Duodenal mucosa (tissue), 2 donors: ENCODE data around the gene GPC3.
"Not testable (repeated sequence)": the region's sequence is repeated elsewhere in the genome, so short reads cannot be mapped to it uniquely, and the experiment has no call there.

ENCODE experiments used
- H3K27ac ChIP-seq: one replicate; pipeline ENCODE4 v1.7.0; 2013; ENCODE audit warnings: low read depth, low read length
- H3K27me3 ChIP-seq, 2 donors: one replicate each; pipeline ENCODE4 v1.7.0; 2013; ENCODE audit warnings: low read length in 2 of 2, control low read depth in 1 of 2; ENCODE audit not compliant: insufficient read depth in 2 of 2, control insufficient read depth in 1 of 2
- H3K36me3 ChIP-seq, 2 donors: one replicate each; pipeline ENCODE4 v1.7.0; 2013; ENCODE audit warnings: low read length in 2 of 2, control low read depth in 1 of 2; ENCODE audit not compliant: insufficient read depth in 2 of 2, control insufficient read depth in 1 of 2
- H3K4me1 ChIP-seq, 2 donors: one replicate each; pipeline ENCODE4 v1.7.0; 2013; ENCODE audit warnings: low read length in 2 of 2, control low read depth in 1 of 2; ENCODE audit not compliant: insufficient read depth in 2 of 2, control insufficient read depth in 1 of 2
- H3K4me3 ChIP-seq, 2 donors: one replicate each; pipeline ENCODE4 v1.7.0; 2013; ENCODE audit warnings: low read length in 2 of 2, low read depth in 1 of 2
- H3K9ac ChIP-seq, 2 donors: one replicate each; pipeline ENCODE4 v1.7.0; 2013; ENCODE audit warnings: low read length in 2 of 2, low read depth in 1 of 2
- H3K9me3 ChIP-seq, 2 donors: one replicate each; pipeline ENCODE4 v1.7.0; 2013; ENCODE audit warnings: low read length in 2 of 2, control low read depth in 1 of 2; ENCODE audit not compliant: control insufficient read depth in 1 of 2

Gene GPC3

GRCh38 chrX:134015510-134015909, 30.1 kb upstream of the GPC3 start:
- H3K4me1 ChIP-seq, H3K36me3 ChIP-seq, H3K27ac ChIP-seq, H3K9me3 ChIP-seq, H3K4me3 ChIP-seq, H3K27me3 ChIP-seq, H3K9ac ChIP-seq: not testable (repeated sequence)

- H3K4me3 ChIP-seq: no peak overlapping the region
- H3K27ac ChIP-seq: no peak overlapping the region
- no peak overlapping the region for H3K9ac ChIP-seq
- no peaks in the 10 kb centered on the region for H3K9me3 ChIP-seq
- no peaks in the 10 kb centered on the region for H3K4me1 ChIP-seq
- no peaks in the 10 kb centered on the region for H3K27me3 ChIP-seq
- H3K36me3 ChIP-seq: no peaks in the 10 kb centered on the region
Measured at GRCh38 chrX:134013524-134013923, 28.1 kb upstream of the GPC3 start.

GRCh38 chrX:134013092-134013497, 27.7 kb upstream of the GPC3 start:
- Histone ChIP-seq H3K36me3 (no peaks in the 10 kb centered on the region), H3K27ac (no peak overlapping the region), H3K9ac (no peak overlapping the region), H3K9me3 (no peaks in the 10 kb centered on the region), H3K4me3 (no peak overlapping the region), H3K4me1 (no peaks in the 10 kb centered on the region), H3K27me3 (no peaks in the 10 kb centered on the region)

- no peak overlapping the region for H3K9ac ChIP-seq
- H3K27me3 ChIP-seq: no peaks in the 10 kb centered on the region
- no peak overlapping the region for H3K27ac ChIP-seq
Measured at GRCh38 chrX:134010690-134011089, 25.3 kb upstream of the GPC3 start.

GRCh38 chrX:134007716-134008115, 22.3 kb upstream of the GPC3 start:
- Histone ChIP-seq H3K4me3 (no peak overlapping the region), H3K9ac (no peak overlapping the region), H3K36me3 (no peaks in the 10 kb centered on the region), H3K27me3 (no peaks in the 10 kb centered on the region), H3K27ac (no peak overlapping the region), H3K4me1 (no peaks in the 10 kb centered on the region), H3K9me3 (no peaks in the 10 kb centered on the region)

More at GRCh38 chrX:134010690-134011089, 25.3 kb upstream of the GPC3 start:
- no peaks in the 10 kb centered on the region for H3K4me1 ChIP-seq
- no peaks in the 10 kb centered on the region for H3K36me3 ChIP-seq
- H3K4me3 ChIP-seq: no peak overlapping the region
- no peaks in the 10 kb centered on the region for H3K9me3 ChIP-seq

- Histone ChIP-seq H3K9ac (no peak overlapping the region), H3K27ac (no peak overlapping the region), H3K36me3 (no peaks in the 10 kb centered on the region), H3K9me3 (no peaks in the 10 kb centered on the region), H3K4me3 (no peak overlapping the region), H3K27me3 (no peaks in the 10 kb centered on the region), H3K4me1 (no peaks in the 10 kb centered on the region)
Measured at GRCh38 chrX:134006484-134007161, 21.2 kb upstream of the GPC3 start.

- no peaks in the 10 kb centered on the region for H3K9me3 ChIP-seq
- H3K4me1 ChIP-seq: no peaks in the 10 kb centered on the region
- H3K27me3 ChIP-seq: no peaks in the 10 kb centered on the region
- H3K36me3 ChIP-seq: no peaks in the 10 kb centered on the region
- H3K9ac ChIP-seq: no peak overlapping the region
- H3K4me3 ChIP-seq: no peak overlapping the region
- H3K27ac ChIP-seq: no peak overlapping the region
Measured at GRCh38 chrX:134004084-134004483, 18.7 kb upstream of the GPC3 start.

- Histone ChIP-seq H3K27me3 (no peaks in the 10 kb centered on the region), H3K9ac (no peak overlapping the region), H3K27ac (no peak overlapping the region)
Measured at GRCh38 chrX:134002921-134003615, 17.7 kb upstream of the GPC3 start.

GRCh38 chrX:134000260-134001245, 15.2 kb upstream of the GPC3 start:
- Histone ChIP-seq H3K27me3 (no peaks in the 10 kb centered on the region), H3K4me3 (no peak overlapping the region), H3K36me3 (no peaks in the 10 kb centered on the region), H3K9ac (no peak overlapping the region), H3K4me1 (no peaks in the 10 kb centered on the region), H3K9me3 (no peaks in the 10 kb centered on the region), H3K27ac (no peak overlapping the region)

More at GRCh38 chrX:134002921-134003615, 17.7 kb upstream of the GPC3 start:
- Histone ChIP-seq H3K9me3 (no peaks in the 10 kb centered on the region), H3K4me1 (no peaks in the 10 kb centered on the region), H3K4me3 (no peak overlapping the region), H3K36me3 (no peaks in the 10 kb centered on the region)
